Measurements from ENCODE around the gene PTTG1IP2. TPM values are rescaled to one million over a fixed set of nuclear protein-coding genes. Genes with fewer than 3 reads are reported as not detected.

The PTTG1IP2 gene
- total RNA-seq, 6 experiments from 2014 or later: not detected

DNA sequence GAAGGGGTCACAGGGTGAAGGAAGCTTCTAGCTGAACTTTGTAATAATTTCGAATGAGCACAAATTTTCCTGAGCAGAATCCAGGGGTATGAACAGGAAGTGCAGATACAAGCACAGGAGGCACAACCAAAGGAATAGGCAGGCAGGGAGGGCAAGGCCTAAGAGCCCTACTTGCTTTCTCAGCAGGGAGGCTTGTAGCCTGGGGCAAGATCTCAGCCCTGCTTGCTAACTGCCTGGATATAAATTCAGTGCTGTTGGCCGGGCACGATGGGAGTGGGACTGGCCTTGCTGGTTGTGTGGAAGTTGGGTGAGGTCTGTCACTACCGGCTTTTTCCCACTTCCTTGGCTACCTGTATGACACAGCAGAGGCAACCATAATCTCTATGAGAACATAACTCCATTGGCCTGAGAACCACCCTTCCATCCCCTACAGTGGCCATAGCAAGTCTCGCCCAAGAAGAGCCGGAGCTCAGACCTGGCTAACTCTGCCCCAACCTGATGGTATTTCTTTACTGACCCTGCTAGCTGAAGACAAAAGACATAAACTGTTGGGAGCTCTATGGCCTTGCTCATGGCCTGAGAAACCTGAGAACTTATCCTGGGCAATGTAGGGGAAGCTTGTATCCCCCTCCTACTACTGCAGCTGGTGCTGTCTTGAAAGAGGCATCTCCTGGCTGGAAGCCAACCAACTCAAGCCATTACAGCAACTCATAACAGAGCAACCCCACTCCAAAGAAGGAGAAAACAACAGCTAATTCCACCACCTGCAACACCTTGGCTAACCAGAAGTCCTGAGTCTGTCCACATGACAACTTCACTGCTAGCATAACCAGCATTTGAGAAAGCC lies 38.6 kb upstream of the PTTG1IP2 start:
- no peaks in the 10 kb centered on the region for H3K27me3 ChIP-seq
- DNase-seq (no peak), ATAC-seq (no peak)
- intact Hi-C loops (cut with DNase I): no loop called here
- no peak overlapping the region for H3K27ac ChIP-seq
- no peaks in the 10 kb centered on the region for H3K36me3 ChIP-seq
- no peak overlapping the region for H3K4me3 ChIP-seq
- WGBS (ENCODE audit: insufficient coverage, low coverage, low lambda C conversion rate, missing lambda C conversion rate): 33% methylated on average over 1 of the region's 6 CpGs
- H3K9me3 ChIP-seq: no peaks in the 10 kb centered on the region
- no peaks in the 10 kb centered on the region for H3K4me1 ChIP-seq
- TF ChIP-seq, protein P1, sequence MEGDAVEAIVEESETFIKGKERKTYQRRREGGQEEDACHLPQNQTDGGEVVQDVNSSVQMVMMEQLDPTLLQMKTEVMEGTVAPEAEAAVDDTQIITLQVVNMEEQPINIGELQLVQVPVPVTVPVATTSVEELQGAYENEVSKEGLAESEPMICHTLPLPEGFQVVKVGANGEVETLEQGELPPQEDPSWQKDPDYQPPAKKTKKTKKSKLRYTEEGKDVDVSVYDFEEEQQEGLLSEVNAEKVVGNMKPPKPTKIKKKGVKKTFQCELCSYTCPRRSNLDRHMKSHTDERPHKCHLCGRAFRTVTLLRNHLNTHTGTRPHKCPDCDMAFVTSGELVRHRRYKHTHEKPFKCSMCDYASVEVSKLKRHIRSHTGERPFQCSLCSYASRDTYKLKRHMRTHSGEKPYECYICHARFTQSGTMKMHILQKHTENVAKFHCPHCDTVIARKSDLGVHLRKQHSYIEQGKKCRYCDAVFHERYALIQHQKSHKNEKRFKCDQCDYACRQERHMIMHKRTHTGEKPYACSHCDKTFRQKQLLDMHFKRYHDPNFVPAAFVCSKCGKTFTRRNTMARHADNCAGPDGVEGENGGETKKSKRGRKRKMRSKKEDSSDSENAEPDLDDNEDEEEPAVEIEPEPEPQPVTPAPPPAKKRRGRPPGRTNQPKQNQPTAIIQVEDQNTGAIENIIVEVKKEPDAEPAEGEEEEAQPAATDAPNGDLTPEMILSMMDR (IDR thresholded peaks at IDR 0.05): no peak
- TF ChIP-seq POLR2A (IDR thresholded peaks at IDR 0.05): no peak

DNA sequence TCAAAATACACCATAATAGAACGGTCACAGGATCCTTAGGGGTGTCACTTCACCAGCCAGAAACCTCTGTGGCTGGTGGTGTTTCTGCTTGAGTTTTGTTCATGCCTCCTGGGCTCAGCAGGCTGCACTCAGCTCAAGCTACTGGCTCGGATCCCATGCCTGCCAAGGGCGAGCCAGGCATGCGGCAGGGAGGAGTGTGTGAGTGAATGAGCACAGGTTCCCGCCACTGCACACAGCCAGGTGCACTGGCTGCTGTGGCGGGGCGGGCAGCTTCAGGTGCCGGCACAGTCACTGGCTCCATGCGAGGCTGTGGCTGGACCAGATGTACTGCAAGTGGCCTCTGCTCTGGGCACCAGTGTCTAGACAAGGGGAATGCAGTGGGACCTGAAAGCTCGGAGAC lies 36.7 kb upstream of the PTTG1IP2 start:
- H3K4me1 ChIP-seq: no peaks in the 10 kb centered on the region
- H3K27me3 ChIP-seq: no peaks in the 10 kb centered on the region
- WGBS (ENCODE audit: insufficient coverage, low coverage, low lambda C conversion rate, missing lambda C conversion rate): 33% methylated on average over 3 of the region's 10 CpGs
- DNase-seq: no peak
- no peaks in the 10 kb centered on the region for H3K9me3 ChIP-seq
- intact Hi-C loops (cut with DNase I): no loop called here
- no peaks in the 10 kb centered on the region for H3K36me3 ChIP-seq
- H3K27ac ChIP-seq: no peak overlapping the region
- H3K4me3 ChIP-seq: no peak overlapping the region
- TF ChIP-seq, protein P1 (IDR thresholded peaks at IDR 0.05): no peak
- no peak for TF ChIP-seq POLR2A (IDR thresholded peaks at IDR 0.05)
- ATAC-seq: no peak

DNA sequence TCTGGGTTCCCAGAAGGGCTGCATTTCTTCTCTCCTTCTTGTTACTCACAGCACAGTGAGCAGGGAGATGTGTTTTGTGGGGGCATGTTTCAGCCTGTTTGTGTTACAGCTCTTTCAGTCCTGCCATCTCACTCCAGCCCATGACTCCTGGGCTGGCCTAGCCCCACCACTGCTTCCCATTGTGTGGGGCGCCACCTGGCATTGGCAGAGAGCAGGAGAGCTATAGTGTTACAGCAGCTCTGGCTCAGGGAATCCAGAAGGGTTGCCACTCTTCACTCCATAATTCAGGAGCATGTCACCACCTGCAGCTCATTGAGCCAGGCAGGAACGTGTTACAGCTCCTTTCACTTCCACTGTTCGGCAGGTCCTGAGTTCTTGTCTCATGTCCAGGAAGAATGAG lies 36.2 kb upstream of the PTTG1IP2 start:
- Histone ChIP-seq H3K27ac (no peak overlapping the region), H3K27me3 (no peaks in the 10 kb centered on the region), H3K4me3 (no peak overlapping the region), H3K4me1 (no peaks in the 10 kb centered on the region), H3K9me3 (no peaks in the 10 kb centered on the region), H3K36me3 (no peaks in the 10 kb centered on the region)
- TF ChIP-seq, protein P1 (IDR thresholded peaks at IDR 0.05): no peak
- TF ChIP-seq POLR2A (IDR thresholded peaks at IDR 0.05): no peak
- DNase-seq (no peak), ATAC-seq (no peak)
- intact Hi-C loops (cut with DNase I): no loop called here
- 90% methylated on average over 2 of the region's 3 CpGs for WGBS (ENCODE audit: insufficient coverage, low coverage, low lambda C conversion rate, missing lambda C conversion rate)

DNA sequence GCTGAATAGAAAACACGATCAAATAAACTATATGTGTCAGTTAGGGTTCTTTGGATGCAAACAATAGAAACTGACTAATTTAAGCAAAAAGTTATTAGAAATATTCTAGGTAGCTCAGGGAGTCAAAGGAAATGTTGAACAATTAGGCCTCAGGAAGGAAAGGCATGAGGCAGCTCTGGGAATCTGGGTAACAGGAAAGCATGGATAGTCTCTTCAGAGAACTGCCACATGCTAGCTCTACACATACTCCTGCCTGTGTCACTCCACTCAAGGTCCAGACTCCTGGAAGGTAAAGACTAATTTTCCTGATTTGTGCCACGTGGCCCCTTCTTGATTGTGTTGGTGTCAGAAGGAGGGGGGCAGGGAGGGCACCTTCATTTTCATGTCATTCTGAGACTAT lies 23.8 kb upstream of the PTTG1IP2 start:
- H3K4me1 ChIP-seq: peaks cover 0 to 2% (median 0%) of the 10 kb centered on the region in 4 donors
- intact Hi-C loops (cut with DNase I): no loop called here
- no peak overlapping the region for H3K4me3 ChIP-seq
- no peak for DNase-seq
- 57% methylated on average over 2 of the region's 2 CpGs for WGBS (ENCODE audit: insufficient coverage, low coverage, low lambda C conversion rate, missing lambda C conversion rate)
- TF ChIP-seq, protein P1 (IDR thresholded peaks at IDR 0.05): no peak
- TF ChIP-seq POLR2A (IDR thresholded peaks at IDR 0.05): no peak
- no peaks in the 10 kb centered on the region for H3K27me3 ChIP-seq
- H3K27ac ChIP-seq: no peak overlapping the region
- H3K36me3 ChIP-seq: no peaks in the 10 kb centered on the region
- no peaks in the 10 kb centered on the region for H3K9me3 ChIP-seq
- ATAC-seq: no peak

All from right lobe of liver (tissue), 6 donors.